Stomach smooth muscle (tissue), 2 donors: ENCODE results near the gene SGCD.

Experiments used
- H3K27ac ChIP-seq: one replicate; pipeline ENCODE4 v1.7.0; 2013; ENCODE audit warnings: mild to moderate bottlenecking, low read length, inconsistent platforms
- H3K27me3 ChIP-seq, 2 donors: one replicate each; pipeline ENCODE4 v1.7.0; 2013; ENCODE audit warnings: low read length in 2 of 2; ENCODE audit not compliant: insufficient read depth in 2 of 2, control insufficient read depth in 1 of 2
- H3K36me3 ChIP-seq, 2 donors: one replicate each; pipeline ENCODE4 v1.7.0; 2013; ENCODE audit warnings: low read length in 2 of 2; ENCODE audit not compliant: control insufficient read depth in 2 of 2, insufficient read depth in 2 of 2
- H3K4me1 ChIP-seq: one replicate; pipeline ENCODE4 v1.7.0; 2013; ENCODE audit warnings: low read length; ENCODE audit not compliant: control insufficient read depth, insufficient read depth
- H3K4me3 ChIP-seq, 2 donors: one replicate each; pipeline ENCODE4 v1.7.0; 2013; ENCODE audit warnings: low read length in 2 of 2
- H3K9ac ChIP-seq, 2 donors: one replicate each; pipeline ENCODE4 v1.7.0; 2013; ENCODE audit warnings: low read length in 2 of 2, mild to moderate bottlenecking in 1 of 2
- H3K9me3 ChIP-seq, 2 donors: one replicate each; pipeline ENCODE4 v1.7.0; 2013; ENCODE audit warnings: low read length in 2 of 2; ENCODE audit not compliant: control insufficient read depth in 2 of 2
- donor health status: healthy.
- donor health status: Pancreatic carcinoma.

The SGCD gene

DNA sequence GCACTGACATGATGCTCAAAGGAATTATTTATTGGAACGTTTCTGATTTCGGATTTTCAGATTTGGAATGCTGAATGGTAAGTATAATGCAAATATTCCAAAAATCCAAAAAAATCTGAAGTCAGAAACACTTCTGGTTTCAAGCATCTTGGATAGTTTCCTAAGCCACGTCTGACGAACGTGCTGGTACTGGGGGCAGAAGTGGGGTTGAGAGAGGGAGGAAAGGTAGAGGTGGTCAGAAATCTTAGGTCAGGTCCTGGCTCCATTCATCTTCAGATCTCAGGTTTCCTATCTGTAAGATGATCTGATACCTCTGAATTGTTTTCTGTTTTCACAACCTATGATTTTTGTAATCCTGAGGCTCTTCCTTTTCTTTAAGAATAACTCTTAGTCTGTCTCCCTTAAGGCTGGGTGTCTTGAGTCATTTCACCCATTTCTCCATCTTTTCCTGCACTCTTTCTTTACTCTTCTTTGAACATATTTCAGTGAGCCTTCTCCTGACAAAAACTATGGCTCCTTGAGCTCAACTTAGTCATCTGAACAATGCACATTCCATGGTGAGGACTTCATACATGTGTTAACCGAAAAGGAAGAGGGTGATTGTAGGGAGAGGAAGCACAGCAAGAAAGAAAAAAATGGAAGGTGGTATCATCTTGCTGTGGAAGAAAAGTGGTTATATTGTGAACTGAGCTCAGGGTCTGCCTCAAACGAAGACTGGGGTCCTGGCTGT is 3.3 kb downstream of the SGCD start:
- H3K27me3 ChIP-seq, result no peaks in the 10 kb centered on the region
- H3K9me3 ChIP-seq, result no peaks in the 10 kb centered on the region
- H3K27ac ChIP-seq, result no peak overlapping the region
- no peak overlapping the region for H3K4me3 ChIP-seq
- H3K36me3 ChIP-seq, result peaks cover 0 to 3% of the 10 kb centered on the region in 2 donors
- H3K9ac ChIP-seq, result no peak overlapping the region
- H3K4me1 ChIP-seq, result peaks cover 6% of the 10 kb centered on the region

- H3K4me1 ChIP-seq, result peaks cover 6% of the 10 kb centered on the region
- peaks cover 3 to 4% of the 10 kb centered on the region in 2 donors for H3K36me3 ChIP-seq
- no peak overlapping the region for H3K27ac ChIP-seq
- no peaks in the 10 kb centered on the region for H3K27me3 ChIP-seq
- H3K9ac ChIP-seq, result no peak overlapping the region
- H3K4me3 ChIP-seq, result no peak overlapping the region
- no peaks in the 10 kb centered on the region for H3K9me3 ChIP-seq
Observed at GRCh38 chr5:156331181-156331580, 4.2 kb downstream of the SGCD start.

- H3K4me1 ChIP-seq, result no peaks in the 10 kb centered on the region
- H3K27me3 ChIP-seq, result no peaks in the 10 kb centered on the region
- peaks cover 3 to 4% of the 10 kb centered on the region in 2 donors for H3K36me3 ChIP-seq
- no peak overlapping the region for H3K27ac ChIP-seq
- no peaks in the 10 kb centered on the region for H3K9me3 ChIP-seq
- H3K4me3 ChIP-seq, result no peak overlapping the region
- H3K9ac ChIP-seq, result no peak overlapping the region
Observed at GRCh38 chr5:156331845-156332244, 4.9 kb downstream of the SGCD start.

GRCh38 chr5:156332245-156332644 is 5.3 kb downstream of the SGCD start:
- no peak overlapping the region for H3K4me3 ChIP-seq
- H3K9ac ChIP-seq, result no peak overlapping the region
- no peaks in the 10 kb centered on the region for H3K27me3 ChIP-seq
- no peaks in the 10 kb centered on the region for H3K9me3 ChIP-seq
- no peaks in the 10 kb centered on the region for H3K4me1 ChIP-seq
- no peak overlapping the region for H3K27ac ChIP-seq
- peaks cover 3 to 4% of the 10 kb centered on the region in 2 donors for H3K36me3 ChIP-seq

DNA sequence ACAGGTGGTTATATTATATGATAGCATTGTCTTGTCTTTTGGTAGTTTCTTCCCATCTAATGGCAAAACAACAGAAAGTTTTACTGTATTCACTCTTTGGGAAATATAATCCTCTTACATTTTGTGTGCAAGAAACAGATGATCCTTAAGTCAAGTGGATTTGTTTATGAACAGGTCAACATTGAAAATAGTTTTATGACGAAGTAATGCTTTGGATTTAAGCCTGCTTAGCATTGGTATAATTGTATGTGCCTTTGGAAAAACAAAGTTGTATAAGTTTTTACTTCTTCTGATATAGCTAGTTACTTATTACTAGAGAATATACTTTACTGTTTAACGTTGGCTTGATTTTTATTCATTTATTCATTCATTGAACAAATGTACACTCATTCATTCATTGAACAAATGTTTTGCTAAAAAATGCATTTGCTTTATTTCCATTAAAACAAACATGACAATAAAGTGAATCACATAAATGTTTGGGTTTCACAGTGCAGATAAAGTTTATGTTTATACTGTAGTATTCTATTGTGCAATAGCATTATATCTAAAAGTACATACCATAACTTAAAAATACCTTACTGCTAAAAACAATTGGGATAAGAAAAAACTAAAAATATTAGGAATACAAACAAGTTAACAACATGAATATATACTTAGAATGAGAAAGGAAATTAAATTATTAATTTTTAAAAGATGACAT is 12.3 kb downstream of the SGCD start:
- Histone ChIP-seq H3K36me3 (peaks cover 0 to 12% of the 10 kb centered on the region in 2 donors), H3K9me3 (no peaks in the 10 kb centered on the region), H3K27ac (no peak overlapping the region), H3K9ac (no peak overlapping the region), H3K4me3 (no peak overlapping the region), H3K4me1 (no peaks in the 10 kb centered on the region), H3K27me3 (no peaks in the 10 kb centered on the region)

GRCh38 chr5:156340893-156341292 is 13.9 kb downstream of the SGCD start:
- H3K9ac ChIP-seq, result no peak overlapping the region
- H3K9me3 ChIP-seq, result no peaks in the 10 kb centered on the region
- no peaks in the 10 kb centered on the region for H3K4me1 ChIP-seq
- no peaks in the 10 kb centered on the region for H3K27me3 ChIP-seq
- no peak overlapping the region for H3K27ac ChIP-seq
- H3K36me3 ChIP-seq, result peaks cover 8 to 10% of the 10 kb centered on the region in 2 donors
- no peak overlapping the region for H3K4me3 ChIP-seq

DNA sequence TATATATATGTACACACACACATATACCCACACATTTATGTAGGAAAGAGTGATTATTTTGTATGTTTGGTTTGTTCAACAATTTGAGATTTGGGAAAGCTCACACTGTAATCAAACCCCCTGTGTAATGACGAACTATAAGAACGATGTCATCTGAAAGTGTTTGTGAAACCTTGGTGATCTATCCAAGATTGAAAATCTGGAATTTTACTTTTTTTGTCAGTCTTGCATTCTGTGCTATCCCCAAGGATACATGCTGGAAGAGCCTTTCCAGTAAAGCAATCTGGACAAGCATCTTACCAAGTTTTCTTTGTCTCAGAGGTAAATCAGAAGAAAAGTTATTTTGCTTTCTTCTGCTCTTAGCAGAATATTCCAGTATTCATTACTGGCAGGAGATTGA is 23.3 kb downstream of the SGCD start:
- Histone ChIP-seq H3K27ac (no peak overlapping the region), H3K4me1 (no peaks in the 10 kb centered on the region), H3K9me3 (no peaks in the 10 kb centered on the region), H3K27me3 (no peaks in the 10 kb centered on the region), H3K4me3 (no peak overlapping the region), H3K36me3 (peaks cover 0 to 14% of the 10 kb centered on the region in 2 donors), H3K9ac (no peak overlapping the region)

- Histone ChIP-seq H3K36me3 (peaks cover 0 to 7% of the 10 kb centered on the region in 2 donors), H3K9ac (no peak overlapping the region), H3K4me3 (no peak overlapping the region), H3K4me1 (no peaks in the 10 kb centered on the region), H3K27ac (no peak overlapping the region), H3K27me3 (no peaks in the 10 kb centered on the region), H3K9me3 (no peaks in the 10 kb centered on the region)
Observed at GRCh38 chr5:156351423-156351822, 24.5 kb downstream of the SGCD start.

DNA sequence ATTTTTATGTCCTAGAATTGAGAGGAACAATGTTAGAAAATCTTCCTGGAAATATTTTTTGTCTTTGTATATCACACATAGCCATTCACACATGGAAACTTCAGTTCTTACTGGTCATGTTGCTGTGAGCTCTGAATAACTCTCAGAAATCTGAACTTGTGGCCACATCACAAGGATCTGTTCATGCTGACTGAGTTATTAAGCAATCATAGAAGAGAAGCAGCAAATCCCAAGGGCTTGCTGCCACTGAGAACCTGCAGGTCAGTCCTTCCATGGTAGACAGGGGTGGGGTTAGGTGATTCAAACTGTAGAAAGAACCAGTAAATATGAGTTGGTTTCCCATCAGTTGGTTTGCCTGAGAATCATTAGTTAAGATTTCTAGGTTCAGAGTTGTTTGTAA is 27.6 kb downstream of the SGCD start:
- H3K27ac ChIP-seq, result no peak overlapping the region
- H3K27me3 ChIP-seq, result no peaks in the 10 kb centered on the region
- H3K4me3 ChIP-seq, result no peak overlapping the region
- no peaks in the 10 kb centered on the region for H3K9me3 ChIP-seq
- H3K4me1 ChIP-seq, result no peaks in the 10 kb centered on the region
- no peak overlapping the region for H3K9ac ChIP-seq
- peaks cover 0 to 3% of the 10 kb centered on the region in 2 donors for H3K36me3 ChIP-seq

GRCh38 chr5:156356238-156356637 is 29.3 kb downstream of the SGCD start:
- no peaks in the 10 kb centered on the region for H3K4me1 ChIP-seq
- H3K9me3 ChIP-seq, result no peaks in the 10 kb centered on the region
- H3K4me3 ChIP-seq, result no peak overlapping the region
- no peak overlapping the region for H3K27ac ChIP-seq
- no peaks in the 10 kb centered on the region for H3K27me3 ChIP-seq
- no peak overlapping the region for H3K9ac ChIP-seq
- peaks cover 0 to 6% of the 10 kb centered on the region in 2 donors for H3K36me3 ChIP-seq

GRCh38 chr5:156359476-156359875 is 32.5 kb downstream of the SGCD start:
- H3K36me3 ChIP-seq, result peaks cover 0 to 10% of the 10 kb centered on the region in 2 donors
- H3K4me1 ChIP-seq, result no peaks in the 10 kb centered on the region
- H3K27me3 ChIP-seq, result no peaks in the 10 kb centered on the region
- H3K4me3 ChIP-seq, result no peak overlapping the region
- no peak overlapping the region for H3K27ac ChIP-seq
- no peaks in the 10 kb centered on the region for H3K9me3 ChIP-seq
- no peak overlapping the region for H3K9ac ChIP-seq
